Activated CD8-positive, alpha-beta memory T cell treated with anti-CD3 and anti-CD28 coated beads, Interleukin-2, amount 50 U/mL, for 4 hours (primary cell): ENCODE data around the gene PRXL2B.
"Not testable (repeated sequence)": the region's sequence is repeated elsewhere in the genome, so short reads cannot be mapped to it uniquely, and the experiment has no call there.

ENCODE experiments used
- DNase-seq: peaks from one replicate; pipeline ENCODE4 v3.0.0-alpha.2; 2020

Gene PRXL2B, protein sequence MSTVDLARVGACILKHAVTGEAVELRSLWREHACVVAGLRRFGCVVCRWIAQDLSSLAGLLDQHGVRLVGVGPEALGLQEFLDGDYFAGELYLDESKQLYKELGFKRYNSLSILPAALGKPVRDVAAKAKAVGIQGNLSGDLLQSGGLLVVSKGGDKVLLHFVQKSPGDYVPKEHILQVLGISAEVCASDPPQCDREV

DNA sequence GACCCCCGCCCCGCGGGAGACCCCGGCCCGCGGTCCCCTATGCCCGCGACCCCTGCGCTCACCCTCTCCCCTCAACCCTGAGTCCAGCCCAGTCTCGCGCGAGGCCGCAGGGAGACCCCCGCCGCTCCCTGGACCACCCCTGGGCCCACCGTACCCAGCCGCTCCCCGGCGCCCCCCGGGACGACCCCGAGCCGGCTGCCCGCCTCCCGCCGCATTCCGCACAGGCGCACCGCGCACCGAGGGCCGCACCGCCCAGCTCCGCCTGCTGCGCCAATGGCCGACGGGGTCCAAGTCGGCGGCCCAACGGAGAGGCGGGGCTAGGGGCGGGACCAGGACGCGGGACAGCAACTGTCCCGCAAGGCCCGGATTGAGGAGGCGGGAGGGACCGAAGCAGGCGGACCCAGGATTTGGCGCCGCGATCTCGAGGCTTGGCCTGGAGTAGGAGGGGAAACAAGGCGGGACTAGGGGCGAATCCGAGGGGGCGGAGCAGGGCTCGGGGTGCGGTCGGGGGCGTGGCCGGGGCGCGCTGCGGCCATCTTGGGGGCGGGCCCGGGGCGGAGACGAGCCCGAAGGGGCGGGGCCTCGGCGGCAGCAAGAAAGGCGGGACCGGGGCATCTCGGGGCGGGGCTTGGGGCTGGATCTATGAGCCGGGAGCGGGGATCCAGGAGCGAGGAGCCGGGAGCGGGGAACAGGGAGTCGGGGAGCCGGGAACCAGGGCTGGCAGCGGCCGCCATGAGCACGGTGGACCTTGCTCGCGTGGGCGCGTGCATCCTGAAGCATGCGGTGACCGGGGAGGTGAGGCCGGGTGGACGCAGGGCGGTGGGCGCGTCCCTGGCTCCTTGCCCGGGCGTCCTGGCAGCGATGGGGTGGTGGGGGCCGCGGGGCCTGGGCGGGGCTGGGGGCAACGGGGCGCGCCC lies at the start of gene PRXL2B:
Gene PRXL2B (plus strand): TSS at position 624 of the 917 bp plus-strand sequence. CDS start 109 bp downstream, at position 733.
- DNase-seq: peak; percentile 98

DNA sequence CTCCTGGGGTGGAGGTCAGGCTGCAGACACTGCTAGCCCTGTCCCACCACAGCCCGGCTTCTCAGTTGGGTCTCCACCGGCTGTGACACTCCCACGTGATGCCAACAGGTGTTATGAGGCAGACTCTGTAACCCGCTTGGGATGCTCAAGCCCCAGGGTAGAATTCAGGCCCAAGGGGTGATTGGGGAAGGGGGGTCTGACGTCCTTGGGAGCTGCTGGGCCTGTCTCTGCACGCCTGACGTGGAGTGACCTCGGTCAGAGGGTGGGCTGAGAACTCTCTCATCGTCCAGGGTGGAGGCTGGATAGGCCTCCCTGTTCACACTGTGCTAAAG lies 48.8 kb upstream of the PRXL2B start:
- DNase-seq: no peak

DNA sequence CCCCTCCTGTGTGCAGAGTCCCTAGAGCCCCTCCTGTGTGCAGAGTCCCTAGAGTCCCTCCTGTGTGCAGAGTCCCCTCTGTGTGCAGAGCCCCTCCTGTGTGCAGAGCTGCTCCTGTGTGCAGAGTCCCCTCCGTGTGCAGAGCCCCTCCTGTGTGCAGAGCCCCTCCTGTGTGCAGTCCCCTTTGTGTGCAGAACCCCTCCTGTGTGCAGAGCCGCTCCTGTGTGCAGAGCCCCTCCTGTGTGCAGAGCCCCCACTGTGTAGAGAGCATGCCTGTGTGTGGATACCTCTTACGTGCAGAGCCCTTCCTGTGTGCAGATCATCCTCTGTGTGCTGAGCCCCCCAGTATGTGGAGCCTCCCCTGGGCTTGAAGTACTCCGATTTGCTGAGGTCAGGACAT lies 48.2 kb upstream of the PRXL2B start:
- DNase-seq: no peak

DNA sequence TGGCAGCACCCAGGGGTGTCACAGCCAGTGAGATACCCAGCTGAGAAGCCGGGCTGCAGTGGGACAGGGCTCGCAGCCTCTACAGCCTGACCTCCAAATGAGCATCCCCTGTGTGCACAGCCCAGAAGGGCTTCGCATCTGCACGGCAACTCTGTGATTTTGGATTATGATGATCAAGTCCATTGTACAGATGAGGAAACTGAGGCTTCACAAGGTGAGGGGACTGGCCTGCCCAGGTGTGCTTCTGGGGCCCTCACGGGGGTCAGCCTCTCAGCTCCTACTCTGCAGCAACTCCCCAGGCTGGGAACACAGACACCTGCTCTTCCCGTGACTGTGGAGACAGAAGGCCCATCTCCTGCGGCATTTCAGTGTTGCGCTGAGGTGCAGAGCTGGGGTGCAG lies 47.7 kb upstream of the PRXL2B start:
- no peak for DNase-seq

DNA sequence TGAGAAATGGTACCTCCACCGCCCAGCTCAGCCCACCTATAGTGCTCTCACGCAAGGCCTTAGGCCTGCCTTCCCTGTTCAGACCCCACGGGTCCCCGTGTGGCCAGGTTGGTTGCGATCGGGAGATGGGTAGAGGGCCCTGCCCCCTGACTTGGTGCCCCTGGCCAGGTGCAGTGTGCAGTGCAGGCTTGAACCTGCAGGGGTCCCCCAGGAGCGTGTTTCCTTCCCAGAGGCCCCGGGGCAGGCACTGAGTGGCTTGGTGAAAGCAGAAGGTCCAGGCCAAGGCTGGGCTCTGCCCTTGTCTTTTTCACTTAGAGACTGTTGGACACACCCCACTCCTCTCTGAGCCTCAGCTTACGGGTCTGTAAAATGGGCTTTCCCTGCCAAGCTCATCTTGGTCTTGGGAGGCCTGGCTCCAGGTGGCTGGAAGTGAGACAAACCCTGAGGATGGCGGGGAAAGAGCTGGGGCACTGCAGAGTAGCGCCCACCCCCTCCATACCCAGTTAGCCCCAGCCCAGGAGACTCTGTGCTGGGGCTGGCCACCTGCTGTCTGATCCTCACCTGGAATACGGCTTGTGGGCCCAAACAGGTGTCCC lies 47.2 kb upstream of the PRXL2B start:
- no peak for DNase-seq

DNA sequence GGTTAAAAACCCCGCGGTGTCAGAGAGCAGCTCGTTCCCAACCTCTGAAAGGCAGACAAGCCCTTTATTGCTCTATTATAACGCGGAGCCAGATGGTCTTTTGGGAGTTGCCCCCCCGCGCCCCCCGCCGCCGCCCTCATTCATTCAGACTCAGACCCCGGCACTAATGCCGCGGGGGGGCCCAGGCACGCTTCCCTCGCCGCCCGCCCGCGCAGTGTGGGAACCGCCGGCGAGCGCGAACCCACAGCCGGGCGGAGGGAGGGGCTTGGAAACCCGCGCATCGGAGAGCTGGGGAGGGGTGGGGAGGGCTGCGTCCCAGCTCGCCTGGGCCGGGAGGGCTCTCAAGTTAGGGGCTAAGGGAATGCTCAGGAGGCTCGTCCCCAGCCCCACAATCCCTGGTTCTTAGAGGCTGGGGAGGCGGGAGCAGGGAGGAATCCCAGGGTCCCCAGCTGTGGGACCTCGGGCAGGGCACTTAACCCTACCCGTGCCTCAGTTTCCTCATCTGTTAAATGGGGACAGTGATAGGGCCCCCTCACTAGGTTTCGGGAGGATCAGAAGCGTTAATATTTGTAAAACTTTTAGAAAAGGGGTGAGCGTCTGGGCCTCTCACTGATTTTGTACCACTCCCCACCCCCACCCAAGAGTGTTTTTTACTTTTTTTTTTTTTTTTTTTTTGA lies 45.6 kb upstream of the PRXL2B start:
- DNase-seq: peak; percentile 41

DNA sequence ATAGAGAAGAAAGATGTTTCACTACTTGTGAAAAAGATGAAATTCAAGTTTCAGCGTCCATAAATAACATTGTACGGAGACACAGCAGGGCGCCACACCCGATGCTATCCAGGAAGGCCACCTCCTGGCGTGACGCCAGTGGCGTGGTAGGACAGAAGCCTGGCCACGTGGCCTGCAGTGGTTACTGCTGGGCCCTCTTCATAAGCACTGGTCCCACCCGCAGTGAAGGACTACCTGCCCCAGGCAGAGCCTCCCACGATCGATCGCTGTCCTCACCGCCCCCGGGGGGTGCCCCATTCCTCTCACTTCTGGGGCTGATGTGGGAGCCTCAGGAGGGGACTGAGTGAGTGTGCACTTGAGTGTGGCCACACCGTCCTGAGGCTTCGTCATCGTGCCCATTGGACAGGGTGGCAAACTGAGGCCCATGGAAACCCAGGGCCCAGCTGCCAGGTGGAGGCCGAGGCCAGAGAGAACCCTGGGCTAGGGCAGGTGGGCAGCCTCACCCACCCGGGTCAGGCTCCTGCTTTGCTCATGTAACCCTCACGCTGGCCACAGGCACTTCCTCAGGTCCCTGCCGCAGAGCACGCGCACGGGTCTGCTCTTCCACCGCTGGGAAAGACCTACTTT lies 44.8 kb upstream of the PRXL2B start:
- no peak for DNase-seq

DNA sequence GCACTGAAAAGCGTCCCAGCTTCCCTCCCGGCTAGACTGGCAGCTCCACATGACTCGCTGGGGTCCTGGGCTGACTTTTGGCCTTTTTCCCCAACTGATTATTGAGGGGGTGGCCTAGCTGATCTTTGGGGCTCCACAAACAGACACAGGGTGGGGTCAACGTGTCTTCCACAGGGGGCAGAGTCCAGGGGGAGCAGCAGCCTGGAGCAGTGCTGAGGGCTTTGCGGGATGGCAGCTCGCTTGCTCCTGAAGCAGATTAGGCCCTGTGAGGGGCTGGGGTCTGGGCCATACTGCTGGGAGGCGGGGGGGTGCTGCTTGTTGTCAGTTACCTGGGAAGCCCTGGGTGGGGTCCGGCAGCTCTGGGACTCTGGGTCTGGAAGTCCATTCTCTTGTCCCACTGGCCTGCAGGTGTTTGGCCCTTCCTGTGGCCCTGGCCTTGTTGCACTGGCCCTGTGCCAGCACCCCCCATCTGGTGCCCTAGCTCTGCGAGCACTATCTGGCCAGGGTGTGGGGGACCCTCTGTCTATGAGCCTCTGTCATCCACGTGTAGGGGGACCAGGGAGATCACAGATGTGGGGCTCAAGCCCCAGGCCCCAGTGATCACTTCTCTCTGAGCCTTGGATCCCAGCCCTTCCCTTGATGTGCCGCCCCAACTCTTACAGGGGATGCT lies 44.2 kb upstream of the PRXL2B start:
- no peak for DNase-seq

DNA sequence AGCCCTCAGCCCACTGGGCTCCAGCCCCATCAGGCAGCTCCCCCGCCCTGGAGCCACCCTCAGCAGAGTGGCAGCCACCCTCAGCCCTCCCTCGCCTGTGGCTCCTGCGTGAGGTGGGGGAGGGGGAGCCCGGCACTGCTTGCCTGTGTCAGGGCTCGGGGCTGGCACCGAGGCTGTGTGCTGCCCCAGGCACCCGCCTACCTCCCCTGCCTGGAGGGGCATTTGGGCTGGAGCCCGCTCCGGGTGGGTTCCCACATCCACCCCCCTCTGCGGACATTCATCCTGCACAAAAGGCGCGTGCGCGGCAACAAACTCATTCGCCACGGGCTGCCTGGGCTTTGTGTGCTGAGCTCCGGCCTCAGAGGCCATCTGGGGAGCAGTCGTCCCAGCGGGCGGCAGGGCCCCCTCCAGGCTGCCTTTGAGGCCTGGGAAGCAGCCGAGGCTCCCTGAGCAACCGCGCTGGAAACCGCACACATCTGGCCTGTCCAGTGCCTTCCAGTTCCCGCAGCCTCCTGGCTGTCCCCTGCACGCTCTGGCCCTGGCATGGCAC lies 43.0 kb upstream of the PRXL2B start:
- peak; percentile 50 for DNase-seq

DNA sequence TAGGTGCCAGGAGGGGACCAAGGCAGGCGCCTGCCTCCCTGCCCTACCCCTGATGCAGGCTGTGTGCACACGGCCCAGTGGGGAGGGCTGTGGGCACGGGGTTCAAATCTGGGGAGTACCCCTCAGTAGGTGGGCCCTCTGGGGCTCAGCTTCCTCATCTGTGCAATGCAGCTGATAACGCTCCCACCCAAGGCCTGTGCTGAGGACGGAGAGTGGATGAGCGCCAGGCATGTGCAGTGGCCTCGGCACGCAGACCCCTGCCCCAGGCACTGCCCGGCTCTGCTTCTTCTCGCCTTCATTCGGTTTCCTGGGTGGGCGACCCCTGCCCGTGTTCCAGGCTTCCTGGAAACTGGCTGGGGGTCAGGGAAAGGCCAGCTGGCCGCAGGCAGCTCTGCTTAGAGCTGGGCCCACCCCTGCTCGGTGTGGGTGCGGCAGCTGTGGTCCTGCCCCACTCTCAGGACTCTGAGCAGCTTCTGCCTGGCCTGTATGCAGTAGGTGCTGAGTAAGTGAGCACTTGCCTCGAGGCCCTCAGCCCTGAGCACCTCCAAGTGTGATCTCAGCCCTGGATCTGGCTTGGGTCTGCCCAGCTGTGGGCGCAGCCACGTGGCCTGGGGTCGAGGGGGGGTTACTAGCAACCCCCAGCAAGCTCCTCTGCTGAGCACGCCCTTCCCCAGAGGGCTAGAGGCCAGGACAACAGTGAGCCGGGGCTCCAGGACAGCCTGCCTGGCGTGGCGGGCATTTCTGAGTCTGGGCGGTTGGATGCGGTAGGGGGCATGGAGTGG lies 42.3 kb upstream of the PRXL2B start:
- no peak for DNase-seq

DNA sequence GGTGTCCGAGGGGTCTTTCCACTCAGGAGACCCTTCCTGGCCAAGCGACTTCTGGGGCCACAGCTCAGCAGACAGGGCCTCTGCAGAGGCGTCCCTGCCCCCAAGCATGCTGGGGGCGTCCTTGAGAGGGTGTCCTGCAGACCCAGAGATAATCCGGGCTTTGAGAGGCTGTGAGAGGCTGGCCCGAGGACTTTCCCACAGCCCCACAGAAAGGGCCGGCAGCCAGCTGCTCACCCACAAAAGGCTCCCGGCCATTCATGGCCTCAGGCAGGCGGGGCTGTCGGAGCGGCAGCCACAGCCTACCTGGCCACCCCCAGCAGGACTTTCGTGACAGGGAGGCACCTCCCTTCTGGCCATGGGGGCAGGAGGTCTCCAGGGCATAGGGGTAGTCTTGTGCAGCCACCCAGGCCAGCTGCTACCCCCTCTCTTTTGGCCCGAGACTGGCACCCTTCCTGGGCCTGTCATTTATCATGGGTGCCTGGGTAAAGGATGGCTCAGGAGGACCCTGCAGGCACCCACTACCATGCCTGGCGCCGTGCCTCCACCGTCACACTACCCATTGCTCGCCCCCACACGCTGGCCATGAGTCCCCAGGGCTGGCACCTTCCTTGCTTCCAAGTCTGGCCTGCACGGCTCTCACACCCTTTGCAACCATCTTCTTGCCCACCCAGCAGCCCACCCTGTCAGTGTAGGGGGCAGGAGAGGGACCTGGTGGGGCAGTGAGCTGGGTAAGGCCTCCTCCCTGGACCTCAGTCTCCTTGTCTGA lies 41.5 kb upstream of the PRXL2B start:
- DNase-seq: no peak

DNA sequence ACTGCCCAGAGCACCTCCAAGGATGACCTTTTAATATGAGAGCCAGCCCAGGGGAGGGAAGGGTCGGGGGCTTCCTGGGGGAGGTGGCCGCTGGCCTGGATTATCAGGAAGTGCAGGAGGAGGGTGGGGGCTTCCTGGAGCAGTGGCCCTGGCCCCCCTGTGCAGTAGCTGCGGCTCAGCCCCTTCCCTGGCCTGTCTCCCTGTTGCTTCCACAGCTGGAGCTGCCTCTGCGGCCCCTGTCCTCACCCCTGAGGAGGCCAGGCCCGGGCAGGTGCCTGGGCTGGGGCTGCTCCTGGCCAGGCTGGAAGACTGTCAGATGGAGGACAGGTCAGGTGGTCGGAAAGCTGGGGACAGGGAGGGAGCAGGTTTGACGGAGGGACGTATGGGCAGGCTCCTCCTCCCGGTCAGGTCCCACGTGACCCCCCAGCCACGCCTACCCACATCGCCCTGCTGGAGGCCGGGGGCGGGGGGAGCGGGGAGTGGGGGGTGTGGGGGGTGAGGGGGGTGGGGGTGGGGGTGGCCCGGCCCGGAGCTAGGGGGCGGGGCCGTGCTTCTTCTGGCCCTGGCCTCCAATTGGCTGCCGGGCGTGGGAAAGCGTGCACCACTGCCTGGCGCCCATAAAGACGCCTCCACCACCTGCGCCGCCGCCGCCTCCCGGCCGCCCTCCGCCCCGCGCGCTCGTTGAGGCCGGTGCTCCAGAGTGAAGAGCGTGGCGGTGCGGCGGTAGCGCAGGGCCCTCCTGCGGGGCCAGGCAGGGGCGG lies 40.6 kb upstream of the PRXL2B start:
- DNase-seq: peak; percentile 87

DNA sequence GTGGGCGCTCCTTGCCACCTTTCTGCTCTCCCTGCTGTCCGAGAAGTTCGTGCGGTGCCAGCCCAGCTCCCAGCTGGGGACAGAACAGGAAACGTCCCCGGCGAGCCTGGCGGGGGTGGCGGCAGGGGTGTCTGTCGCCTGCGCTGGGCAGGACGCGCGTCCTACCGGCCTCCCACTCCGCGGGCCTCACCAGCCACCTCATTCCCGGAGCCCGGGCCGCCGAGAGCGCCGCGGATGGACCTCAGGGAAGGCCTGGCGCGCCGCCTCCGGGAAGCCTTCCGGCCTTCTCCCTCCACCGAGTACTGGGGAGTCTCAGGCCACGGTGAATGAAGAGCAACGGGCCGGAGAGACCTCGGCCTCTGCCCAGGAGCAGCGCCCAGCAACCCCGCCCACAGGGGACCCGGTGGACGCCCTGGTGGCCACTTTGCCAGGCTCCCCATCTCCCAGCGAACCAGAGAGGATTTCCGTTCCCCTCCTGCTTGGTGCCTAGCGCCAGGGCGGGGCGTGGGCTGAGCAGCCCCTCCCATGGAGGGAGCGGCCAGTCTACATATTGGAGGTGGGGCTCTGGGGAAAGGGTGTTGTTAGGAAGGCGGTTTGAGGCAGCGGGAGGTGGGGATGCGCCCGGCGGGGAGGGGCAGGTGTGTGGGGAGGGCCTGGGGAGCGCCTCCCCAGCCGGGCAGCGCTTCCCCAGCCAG lies 39.9 kb upstream of the PRXL2B start:
- peak; percentile 73 for DNase-seq

DNA sequence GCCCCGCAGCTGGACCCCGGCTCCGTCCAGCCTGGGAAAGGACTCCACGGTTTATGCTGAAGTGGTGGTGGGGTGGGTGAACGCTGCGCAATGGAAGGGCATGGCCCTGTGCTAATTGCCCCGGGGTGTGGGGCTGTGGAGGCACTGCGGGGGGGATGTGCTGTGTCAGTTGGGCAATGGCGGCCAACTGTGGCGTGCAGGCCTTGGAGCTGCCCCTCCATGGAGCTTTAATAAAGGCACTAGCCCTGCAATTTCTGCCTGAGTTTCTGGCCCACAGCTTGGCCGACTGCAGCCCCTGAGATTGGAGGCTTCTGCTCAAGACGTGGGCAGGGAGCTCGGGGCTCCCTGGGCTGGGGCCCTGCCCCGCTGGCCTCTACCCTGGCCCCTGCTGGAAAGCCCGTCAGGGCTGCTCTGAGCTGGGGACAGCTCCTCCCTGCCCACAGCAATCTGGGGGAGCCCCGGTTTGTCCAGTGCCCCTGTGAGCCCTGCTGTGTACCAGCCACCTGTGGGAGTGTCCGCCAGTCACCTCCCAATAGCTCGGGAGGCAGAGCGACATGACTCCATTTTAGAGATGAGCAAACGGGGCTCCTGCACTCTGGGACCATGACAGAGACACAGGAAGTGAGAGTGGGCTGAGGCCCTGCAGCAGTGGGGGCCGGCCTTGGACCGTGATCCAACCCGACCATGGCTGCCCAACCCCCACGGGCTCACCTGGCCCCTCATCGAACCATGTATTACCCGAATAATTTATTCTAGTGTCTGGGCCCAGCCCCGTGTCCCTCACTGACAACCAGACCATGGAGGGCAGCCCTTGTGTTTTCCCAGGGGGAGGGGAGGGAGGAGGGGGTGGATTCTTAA lies 39.1 kb upstream of the PRXL2B start:
- peak; percentile 46 for DNase-seq

DNA sequence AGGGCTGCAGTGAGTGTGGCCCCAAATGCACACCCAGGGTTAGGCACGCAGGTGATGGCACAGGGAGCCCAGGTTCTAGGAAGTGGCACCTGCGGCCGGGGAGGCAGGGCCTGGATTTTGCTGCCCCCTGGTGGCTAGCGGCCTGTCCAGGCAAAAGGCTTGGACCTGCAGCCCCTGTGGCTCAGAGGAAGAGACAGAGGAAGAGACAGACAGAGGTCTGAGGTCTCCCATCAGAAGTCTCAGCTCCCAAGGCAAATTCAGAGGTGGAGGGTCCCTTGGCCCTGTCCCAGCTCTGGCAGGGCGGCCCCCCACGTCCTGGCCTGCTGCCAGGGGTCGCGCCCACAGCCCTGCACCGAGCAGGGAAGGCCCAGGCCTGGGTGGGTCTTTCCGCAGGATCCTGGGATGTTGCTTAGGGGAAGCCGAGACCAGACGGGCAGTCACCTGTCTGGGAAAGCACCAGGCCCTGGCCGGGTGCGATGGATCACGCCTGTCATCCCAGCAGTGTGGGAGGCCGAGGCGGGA lies 38.4 kb upstream of the PRXL2B start:
- DNase-seq: peak; percentile 86

DNA sequence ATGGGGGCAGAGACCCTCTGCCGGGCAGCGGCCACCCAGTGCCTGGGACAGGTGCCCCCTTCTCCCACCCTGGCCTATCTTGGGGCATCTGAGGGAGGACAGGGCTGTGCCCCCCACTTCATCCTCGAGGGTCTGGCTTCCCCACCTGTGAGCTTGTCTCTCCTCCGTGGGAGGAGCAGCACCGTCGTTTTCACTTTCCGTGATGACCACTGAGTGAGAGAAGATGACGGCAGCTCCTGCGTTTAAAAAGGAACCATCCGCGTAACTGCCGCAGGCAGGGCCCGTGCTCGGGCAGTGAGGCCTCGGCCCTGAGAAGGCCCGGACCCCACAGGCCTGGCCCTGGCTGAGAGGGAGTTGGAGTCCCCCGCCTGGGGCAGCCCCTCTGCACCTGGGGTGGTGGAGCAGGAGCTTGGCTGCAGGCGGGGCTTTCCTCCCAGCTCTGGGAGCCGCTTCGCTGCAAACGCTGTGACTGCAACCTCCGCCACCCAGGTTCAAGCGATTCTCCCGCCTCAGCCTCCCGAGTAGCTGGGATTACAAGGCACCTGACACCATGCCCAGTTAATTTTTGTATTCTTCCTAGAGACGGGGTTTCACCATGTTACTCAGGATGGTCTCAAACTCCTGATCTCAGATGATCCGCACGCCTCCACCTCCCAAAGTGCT lies 37.1 kb upstream of the PRXL2B start:
- not testable (repeated sequence) for DNase-seq

DNA sequence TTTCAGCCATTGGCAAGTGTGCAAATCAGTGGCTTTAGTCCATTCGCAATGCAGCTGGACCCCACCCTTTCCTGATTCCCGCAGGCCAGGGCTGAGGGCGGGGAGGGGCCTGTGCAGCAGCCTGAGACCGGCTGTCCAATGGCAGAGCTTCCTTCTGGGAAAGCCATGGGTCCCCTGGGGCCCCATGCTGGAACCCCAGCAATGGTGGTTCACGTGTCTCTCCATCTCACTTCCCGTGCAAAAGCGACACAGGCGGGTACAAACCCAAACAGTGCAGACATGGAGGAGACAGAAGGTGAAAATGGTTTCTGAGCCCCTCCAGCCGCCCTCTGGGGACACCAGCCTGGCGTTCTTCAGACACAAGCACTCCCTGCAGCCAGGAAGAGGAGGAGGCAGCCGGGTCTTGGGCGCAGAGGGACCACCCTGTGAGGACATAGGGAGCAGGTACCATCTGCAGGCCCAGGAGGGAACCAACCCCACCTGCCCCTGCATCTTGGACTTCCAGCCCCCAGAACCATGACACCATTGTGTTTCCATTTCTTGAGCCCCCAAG lies 36.2 kb upstream of the PRXL2B start:
- not testable (repeated sequence) for DNase-seq
